HEK293 (cell line): Measurements from ENCODE around the gene STAG3.
"Not testable (repeated sequence)": the region's sequence is repeated elsewhere in the genome, so short reads cannot be mapped to it uniquely, and the experiment has no call there.

Source experiments
- MYNN ChIP-seq: fragments of 450-650 bp; formaldehyde crosslinking; IDR thresholded peaks from 2 replicates; pipeline ENCODE4 v1.5.1; 2016; ENCODE audit warnings: missing biosample characterization, missing genetic modification characterization, borderline replicate concordance
- ZNF660 ChIP-seq: fragments of 450-650 bp; IDR thresholded peaks from 2 replicates; pipeline ENCODE4 v1.5.1; 2018; ENCODE audit warnings: missing biosample characterization, mild to moderate bottlenecking, missing genetic modification characterization
- TF ChIP-seq, protein P1 (sequence below): fragments of 450-650 bp; formaldehyde crosslinking; IDR thresholded peaks from 2 replicates; pipeline ENCODE4 v1.5.1; 2016; ENCODE audit warnings: missing biosample characterization, missing genetic modification characterization
- TF ChIP-seq, protein P2 (sequence below): fragments of 450-650 bp; formaldehyde crosslinking; IDR thresholded peaks from 2 replicates; pipeline ENCODE4 v1.5.1; 2016; ENCODE audit warnings: missing biosample characterization, missing genetic modification characterization

DNA sequence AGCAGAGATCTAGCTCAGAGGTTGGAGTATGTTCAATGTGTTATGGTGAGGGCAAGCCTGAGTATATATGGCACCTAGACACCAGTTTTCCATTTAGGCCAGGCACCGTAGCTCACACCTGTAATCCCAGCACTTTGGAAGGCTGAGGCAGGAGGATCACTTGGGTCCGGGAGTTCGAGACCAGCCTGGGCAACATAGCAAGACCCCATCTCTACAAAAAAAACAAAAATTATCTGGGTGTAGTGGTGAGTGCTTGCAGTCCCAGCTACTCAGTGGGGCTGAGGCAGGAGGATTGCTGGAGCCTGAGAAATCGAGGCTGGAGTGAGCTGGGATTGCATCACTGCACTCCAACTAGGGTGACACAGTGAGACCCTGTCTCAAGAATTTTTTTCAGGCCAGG lies 85.2 kb downstream of the STAG3 start:
- TF ChIP-seq, protein P1, sequence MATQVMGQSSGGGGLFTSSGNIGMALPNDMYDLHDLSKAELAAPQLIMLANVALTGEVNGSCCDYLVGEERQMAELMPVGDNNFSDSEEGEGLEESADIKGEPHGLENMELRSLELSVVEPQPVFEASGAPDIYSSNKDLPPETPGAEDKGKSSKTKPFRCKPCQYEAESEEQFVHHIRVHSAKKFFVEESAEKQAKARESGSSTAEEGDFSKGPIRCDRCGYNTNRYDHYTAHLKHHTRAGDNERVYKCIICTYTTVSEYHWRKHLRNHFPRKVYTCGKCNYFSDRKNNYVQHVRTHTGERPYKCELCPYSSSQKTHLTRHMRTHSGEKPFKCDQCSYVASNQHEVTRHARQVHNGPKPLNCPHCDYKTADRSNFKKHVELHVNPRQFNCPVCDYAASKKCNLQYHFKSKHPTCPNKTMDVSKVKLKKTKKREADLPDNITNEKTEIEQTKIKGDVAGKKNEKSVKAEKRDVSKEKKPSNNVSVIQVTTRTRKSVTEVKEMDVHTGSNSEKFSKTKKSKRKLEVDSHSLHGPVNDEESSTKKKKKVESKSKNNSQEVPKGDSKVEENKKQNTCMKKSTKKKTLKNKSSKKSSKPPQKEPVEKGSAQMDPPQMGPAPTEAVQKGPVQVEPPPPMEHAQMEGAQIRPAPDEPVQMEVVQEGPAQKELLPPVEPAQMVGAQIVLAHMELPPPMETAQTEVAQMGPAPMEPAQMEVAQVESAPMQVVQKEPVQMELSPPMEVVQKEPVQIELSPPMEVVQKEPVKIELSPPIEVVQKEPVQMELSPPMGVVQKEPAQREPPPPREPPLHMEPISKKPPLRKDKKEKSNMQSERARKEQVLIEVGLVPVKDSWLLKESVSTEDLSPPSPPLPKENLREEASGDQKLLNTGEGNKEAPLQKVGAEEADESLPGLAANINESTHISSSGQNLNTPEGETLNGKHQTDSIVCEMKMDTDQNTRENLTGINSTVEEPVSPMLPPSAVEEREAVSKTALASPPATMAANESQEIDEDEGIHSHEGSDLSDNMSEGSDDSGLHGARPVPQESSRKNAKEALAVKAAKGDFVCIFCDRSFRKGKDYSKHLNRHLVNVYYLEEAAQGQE = not testable (repeated sequence)
- TF ChIP-seq, protein P2, sequence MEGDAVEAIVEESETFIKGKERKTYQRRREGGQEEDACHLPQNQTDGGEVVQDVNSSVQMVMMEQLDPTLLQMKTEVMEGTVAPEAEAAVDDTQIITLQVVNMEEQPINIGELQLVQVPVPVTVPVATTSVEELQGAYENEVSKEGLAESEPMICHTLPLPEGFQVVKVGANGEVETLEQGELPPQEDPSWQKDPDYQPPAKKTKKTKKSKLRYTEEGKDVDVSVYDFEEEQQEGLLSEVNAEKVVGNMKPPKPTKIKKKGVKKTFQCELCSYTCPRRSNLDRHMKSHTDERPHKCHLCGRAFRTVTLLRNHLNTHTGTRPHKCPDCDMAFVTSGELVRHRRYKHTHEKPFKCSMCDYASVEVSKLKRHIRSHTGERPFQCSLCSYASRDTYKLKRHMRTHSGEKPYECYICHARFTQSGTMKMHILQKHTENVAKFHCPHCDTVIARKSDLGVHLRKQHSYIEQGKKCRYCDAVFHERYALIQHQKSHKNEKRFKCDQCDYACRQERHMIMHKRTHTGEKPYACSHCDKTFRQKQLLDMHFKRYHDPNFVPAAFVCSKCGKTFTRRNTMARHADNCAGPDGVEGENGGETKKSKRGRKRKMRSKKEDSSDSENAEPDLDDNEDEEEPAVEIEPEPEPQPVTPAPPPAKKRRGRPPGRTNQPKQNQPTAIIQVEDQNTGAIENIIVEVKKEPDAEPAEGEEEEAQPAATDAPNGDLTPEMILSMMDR = not testable (repeated sequence)
- not testable (repeated sequence) for TF ChIP-seq MYNN, ZNF660 (tag by site-specific recombination)
